Activated CD4-positive, CD25-positive, alpha-beta regulatory T cell treated with anti-CD3 and anti-CD28 coated beads, Interleukin-2, amount 50 U/mL, for 16 hours (primary cell): ENCODE measurements around the gene ZNF560.
A peak's percentile ranks its signal among the peaks of the same experiment; 100 is the strongest.

Source experiments
- DNase-seq: peaks from one replicate; pipeline ENCODE4 v3.0.0-alpha.2; 2020; ENCODE audit warnings: low read depth, low spot score

ZNF560 gene

GRCh38 chr19:9436358-9436757 lies 62.1 kb downstream of the ZNF560 start:
- DNase-seq = no peak

GRCh38 chr19:9435279-9436268 lies 62.8 kb downstream of the ZNF560 start, which contains the start of gene ZNF266:
Gene ZNF266, minus strand, starts transcription at chr19:9435573. Its CDS starts 15,484 bp downstream, at chr19:9420089.
- DNase-seq = peak; percentile 78

- DNase-seq = no peak
These were observed 66.9 kb downstream of the ZNF560 start for GRCh38 chr19:9431475-9431874.

- no peak for DNase-seq
These were observed 68.0 kb downstream of the ZNF560 start for GRCh38 chr19:9430444-9430843.

- DNase-seq = no peak
These were observed 70.5 kb downstream of the ZNF560 start for GRCh38 chr19:9427941-9428340.
